ENCODE data around the gene SELENOV.

The SELENOV gene

DNA sequence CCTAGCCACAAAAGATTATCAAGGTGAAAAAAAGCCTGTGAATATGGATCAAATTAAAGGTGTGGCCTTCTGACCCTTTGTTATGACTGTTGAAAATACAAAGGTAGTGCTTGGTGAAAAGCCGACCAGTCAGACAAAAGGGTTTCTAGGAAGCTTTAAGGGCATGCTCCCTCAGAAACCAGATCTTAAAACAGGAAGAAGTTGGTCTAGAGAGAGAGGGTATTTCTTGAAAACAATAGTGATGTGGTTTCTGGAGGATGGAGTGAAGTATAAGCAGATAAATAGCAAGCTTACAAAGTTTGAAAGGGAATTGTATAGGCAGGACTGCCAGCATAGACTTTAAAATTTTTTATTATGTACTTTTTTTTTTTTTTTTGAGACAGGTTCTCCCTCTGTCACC is 30.0 kb downstream of the SELENOV start:
- no peak for DNase-seq
- no peak for TF ChIP-seq POLR2A (IDR thresholded peaks at IDR 0.05; ENCODE audit: low read length)
- TF ChIP-seq GATA1 (IDR thresholded peaks at IDR 0.05; ENCODE audit: low read depth, low read length), result no peak

DNA sequence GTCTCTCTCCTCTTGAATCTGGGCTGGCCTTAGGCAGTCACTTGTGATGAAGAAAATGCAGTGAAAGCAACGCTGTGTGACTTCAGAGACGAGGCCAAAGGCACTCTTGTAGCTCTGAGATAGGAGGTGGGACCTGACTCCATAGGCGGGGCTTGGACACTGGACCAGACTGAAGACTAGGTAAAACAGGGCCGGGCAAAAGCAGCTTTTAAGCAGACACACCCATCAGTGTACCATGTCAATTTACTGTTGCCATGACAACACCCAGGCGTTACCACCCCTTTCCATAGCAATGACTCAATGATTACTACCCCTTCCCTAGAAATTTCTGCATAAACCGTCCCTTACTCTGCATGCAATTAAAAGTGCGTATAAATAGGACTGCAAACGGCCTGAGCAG is 31.7 kb downstream of the SELENOV start:
- no peak for TF ChIP-seq GATA1 (IDR thresholded peaks at IDR 0.05; ENCODE audit: low read depth, low read length)
- TF ChIP-seq POLR2A (IDR thresholded peaks at IDR 0.05; ENCODE audit: low read length), result no peak
- DNase-seq, result peak; percentile 7 to 22

DNA sequence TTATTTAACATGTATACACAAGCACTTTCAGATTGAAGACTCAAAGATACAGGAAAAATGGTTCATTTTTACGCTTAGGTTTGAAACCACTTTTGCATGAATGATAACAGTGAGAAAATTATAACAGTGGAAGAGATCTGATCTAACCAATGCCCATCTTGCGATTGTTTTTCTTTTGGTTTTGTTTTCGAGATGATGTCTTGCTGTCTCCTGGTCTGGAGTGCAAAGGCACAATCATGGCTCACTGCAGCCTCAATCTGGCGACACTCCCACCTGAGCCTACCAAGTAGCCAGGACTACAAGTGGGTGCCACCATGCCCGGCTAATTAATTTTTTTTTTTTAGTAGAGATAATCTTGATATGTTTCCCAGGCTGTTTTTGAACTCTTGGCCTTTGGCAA is 35.3 kb downstream of the SELENOV start:
- no peak for DNase-seq
- TF ChIP-seq GATA1 (IDR thresholded peaks at IDR 0.05; ENCODE audit: low read depth, low read length) (no peak), POLR2A (IDR thresholded peaks at IDR 0.05; ENCODE audit: low read length) (no peak)

DNA sequence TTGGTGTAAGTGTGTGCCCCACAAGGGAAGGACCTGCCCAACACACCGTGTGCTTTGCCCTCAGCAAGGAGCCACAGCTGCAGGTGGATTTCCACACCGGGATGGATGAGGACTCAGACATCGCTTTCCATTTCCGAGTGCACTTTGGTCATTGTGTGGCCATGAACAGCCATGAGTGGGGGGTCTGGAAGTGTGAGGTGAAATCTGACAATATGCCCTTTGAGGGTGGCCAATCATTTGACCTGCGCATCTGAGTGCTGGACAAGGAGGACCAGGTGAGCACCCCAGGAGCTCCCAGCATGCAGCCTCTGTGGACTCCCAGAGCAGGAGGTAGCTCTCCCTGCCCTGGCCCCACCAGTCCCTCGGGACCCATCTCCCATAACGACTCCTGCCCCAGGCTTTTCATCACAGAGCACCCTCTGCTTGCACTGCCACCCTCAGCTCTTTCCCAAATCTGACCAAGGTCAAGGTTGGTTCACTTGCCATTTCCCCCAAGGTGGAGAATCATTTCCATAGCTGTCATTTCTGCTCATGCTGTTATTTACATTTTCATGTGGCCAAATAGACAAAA is 38.2 kb downstream of the SELENOV start:
- DNase-seq, result no peak
- TF ChIP-seq POLR2A (IDR thresholded peaks at IDR 0.05; ENCODE audit: low read length) (no peak), GATA1 (IDR thresholded peaks at IDR 0.05; ENCODE audit: low read depth, low read length) (no peak)

GRCh38 chr19:39554701-39555311 is 39.9 kb downstream of the SELENOV start:
- TF ChIP-seq POLR2A (IDR thresholded peaks at IDR 0.05; ENCODE audit: low read length) (no peak), GATA1 (IDR thresholded peaks at IDR 0.05; ENCODE audit: low read depth, low read length) (no peak)

GRCh38 chr19:39555883-39556282 is 40.9 kb downstream of the SELENOV start:
- TF ChIP-seq POLR2A (IDR thresholded peaks at IDR 0.05; ENCODE audit: low read length) (no peak), GATA1 (IDR thresholded peaks at IDR 0.05; ENCODE audit: low read depth, low read length) (no peak)
- DNase-seq, result no peak

More at GRCh38 chr19:39554701-39555311, 39.9 kb downstream of the SELENOV start:
- DNase-seq, result no peak

- no peak for DNase-seq
- TF ChIP-seq GATA1 (IDR thresholded peaks at IDR 0.05; ENCODE audit: low read depth, low read length) (no peak), POLR2A (IDR thresholded peaks at IDR 0.05; ENCODE audit: low read length) (no peak)
These were observed 43.1 kb downstream of the SELENOV start for GRCh38 chr19:39557811-39558623.

DNA sequence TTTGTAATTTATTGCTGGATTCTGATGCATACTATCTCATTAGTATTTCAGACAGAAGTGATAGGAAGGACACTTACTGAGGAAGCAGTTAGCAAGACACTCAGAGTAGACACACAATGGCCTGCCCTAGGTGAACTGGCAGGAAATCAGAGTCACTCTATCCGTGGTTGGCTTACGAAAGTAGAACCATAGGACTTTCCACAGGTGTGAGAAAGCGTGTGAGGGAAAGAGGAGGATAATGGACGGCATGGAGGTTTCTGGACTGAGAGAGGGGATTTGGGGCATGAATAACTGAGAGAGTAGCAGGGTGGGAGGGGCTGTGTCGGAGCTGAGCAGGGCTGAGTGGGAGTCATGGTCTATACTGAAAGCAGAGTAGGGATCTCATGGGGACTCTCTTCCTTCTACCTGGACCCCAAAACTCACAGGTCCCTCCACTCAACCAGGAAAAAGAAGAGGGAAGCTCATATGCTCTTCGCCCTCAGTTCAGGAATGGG is 43.7 kb downstream of the SELENOV start:
- DNase-seq, result no peak

GRCh38 chr19:39563408-39563807 is 48.5 kb downstream of the SELENOV start:
- DNase-seq, result no peak
- TF ChIP-seq POLR2A (IDR thresholded peaks at IDR 0.05; ENCODE audit: low read length) (no peak), GATA1 (IDR thresholded peaks at IDR 0.05; ENCODE audit: low read depth, low read length) (no peak)

More for the DNA sequence above, 43.7 kb downstream of the SELENOV start:
- TF ChIP-seq GATA1 (IDR thresholded peaks at IDR 0.05; ENCODE audit: low read depth, low read length), result no peak
- TF ChIP-seq POLR2A (IDR thresholded peaks at IDR 0.05; ENCODE audit: low read length), result no peak

GRCh38 chr19:39566064-39566463 is 51.1 kb downstream of the SELENOV start:
- TF ChIP-seq POLR2A (IDR thresholded peaks at IDR 0.05; ENCODE audit: low read length) (no peak), GATA1 (IDR thresholded peaks at IDR 0.05; ENCODE audit: low read depth, low read length) (no peak)

DNA sequence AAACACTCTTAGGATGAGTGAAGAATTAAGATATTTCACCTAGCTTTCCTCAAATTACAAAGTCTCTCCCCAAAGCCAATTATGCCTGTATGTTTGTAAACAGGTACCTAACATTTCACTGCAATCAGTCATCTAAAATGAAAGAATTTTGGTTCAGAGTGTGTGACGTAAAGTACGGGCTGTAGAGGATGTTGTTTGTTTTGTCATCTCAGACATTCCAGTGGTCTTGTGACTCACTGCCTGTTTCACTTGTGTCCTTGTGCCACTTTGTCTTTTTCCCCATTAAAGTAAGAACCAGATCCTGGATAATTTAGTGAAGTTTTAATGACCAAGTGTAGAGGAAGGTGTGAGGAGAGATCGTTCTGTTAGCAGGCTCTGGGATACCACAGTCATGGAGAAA is 53.7 kb downstream of the SELENOV start:
- TF ChIP-seq GATA1 (IDR thresholded peaks at IDR 0.05; ENCODE audit: low read depth, low read length) (no peak), POLR2A (IDR thresholded peaks at IDR 0.05; ENCODE audit: low read length) (no peak)
- no peak for DNase-seq

More at GRCh38 chr19:39566064-39566463, 51.1 kb downstream of the SELENOV start:
- DNase-seq, result no peak
